ENCODE data around the gene CBLB. TPM values are rescaled to one million over a fixed set of nuclear protein-coding genes. Genes with fewer than 3 reads are reported as not detected.

The CBLB gene
- total RNA-seq, 6 experiments from 2014 or later = 9.4 to 21.4 (median 18.2) TPM

GRCh38 chr3:105912891-105913290, 44.1 kb upstream of the CBLB start:
- Histone ChIP-seq H3K27ac (no peak overlapping the region), H3K4me3 (no peak overlapping the region), H3K27me3 (no peaks in the 10 kb centered on the region), H3K36me3 (no peaks in the 10 kb centered on the region), H3K4me1 (no peaks in the 10 kb centered on the region), H3K9me3 (no peaks in the 10 kb centered on the region)
- no peak for TF ChIP-seq POLR2A (IDR thresholded peaks at IDR 0.05)
- TF ChIP-seq, protein P1, sequence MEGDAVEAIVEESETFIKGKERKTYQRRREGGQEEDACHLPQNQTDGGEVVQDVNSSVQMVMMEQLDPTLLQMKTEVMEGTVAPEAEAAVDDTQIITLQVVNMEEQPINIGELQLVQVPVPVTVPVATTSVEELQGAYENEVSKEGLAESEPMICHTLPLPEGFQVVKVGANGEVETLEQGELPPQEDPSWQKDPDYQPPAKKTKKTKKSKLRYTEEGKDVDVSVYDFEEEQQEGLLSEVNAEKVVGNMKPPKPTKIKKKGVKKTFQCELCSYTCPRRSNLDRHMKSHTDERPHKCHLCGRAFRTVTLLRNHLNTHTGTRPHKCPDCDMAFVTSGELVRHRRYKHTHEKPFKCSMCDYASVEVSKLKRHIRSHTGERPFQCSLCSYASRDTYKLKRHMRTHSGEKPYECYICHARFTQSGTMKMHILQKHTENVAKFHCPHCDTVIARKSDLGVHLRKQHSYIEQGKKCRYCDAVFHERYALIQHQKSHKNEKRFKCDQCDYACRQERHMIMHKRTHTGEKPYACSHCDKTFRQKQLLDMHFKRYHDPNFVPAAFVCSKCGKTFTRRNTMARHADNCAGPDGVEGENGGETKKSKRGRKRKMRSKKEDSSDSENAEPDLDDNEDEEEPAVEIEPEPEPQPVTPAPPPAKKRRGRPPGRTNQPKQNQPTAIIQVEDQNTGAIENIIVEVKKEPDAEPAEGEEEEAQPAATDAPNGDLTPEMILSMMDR (IDR thresholded peaks at IDR 0.05) = no peak
- ATAC-seq (no peak), DNase-seq (no peak)
- intact Hi-C loops (cut with DNase I) = no loop called here

DNA sequence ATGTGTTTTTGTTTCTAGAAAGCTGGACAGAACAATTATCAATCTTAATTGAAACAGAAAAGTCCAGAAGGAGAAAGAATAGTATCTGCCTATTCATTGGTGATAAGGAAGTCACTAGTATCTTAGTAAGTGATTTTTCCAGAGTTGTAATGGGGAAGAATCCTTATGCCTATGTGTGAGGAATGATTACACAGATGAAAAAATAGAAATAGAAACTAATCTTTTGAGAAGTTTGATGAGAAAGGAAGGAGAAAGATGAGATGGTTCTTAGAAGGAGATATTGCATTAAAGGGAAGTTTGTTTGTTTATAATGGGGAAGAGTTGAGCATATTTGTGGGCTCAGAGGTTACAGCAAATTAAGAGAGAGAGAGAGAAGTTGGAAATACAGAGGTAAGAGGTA, 42.7 kb upstream of the CBLB start:
- no peaks in the 10 kb centered on the region for H3K9me3 ChIP-seq
- no peak for DNase-seq
- no peak for ATAC-seq
- no peak overlapping the region for H3K27ac ChIP-seq
- H3K36me3 ChIP-seq = no peaks in the 10 kb centered on the region
- no peaks in the 10 kb centered on the region for H3K4me1 ChIP-seq
- intact Hi-C loops (cut with DNase I) = no loop called here
- TF ChIP-seq, protein P1 (IDR thresholded peaks at IDR 0.05) = no peak
- TF ChIP-seq POLR2A (IDR thresholded peaks at IDR 0.05) = no peak
- H3K27me3 ChIP-seq = no peaks in the 10 kb centered on the region
- H3K4me3 ChIP-seq = no peak overlapping the region

GRCh38 chr3:105907777-105908176, 39.0 kb upstream of the CBLB start:
- Histone ChIP-seq H3K27ac (peak overlapping the region in 1 of 3 donors; percentile 45), H3K36me3 (no peaks in the 10 kb centered on the region), H3K27me3 (no peaks in the 10 kb centered on the region), H3K4me3 (no peak overlapping the region), H3K4me1 (no peaks in the 10 kb centered on the region), H3K9me3 (no peaks in the 10 kb centered on the region)
- intact Hi-C loops (cut with DNase I) = no loop called here
- ATAC-seq (peak in 2 of 4 donors; percentile 39 to 52), DNase-seq (no peak)
- 28% methylated on average over 3 of the region's 3 CpGs for WGBS (ENCODE audit: insufficient coverage, low coverage, low lambda C conversion rate, missing lambda C conversion rate)
- no peak for TF ChIP-seq POLR2A (IDR thresholded peaks at IDR 0.05)
- TF ChIP-seq, protein P1 (IDR thresholded peaks at IDR 0.05) = no peak

- Histone ChIP-seq H3K4me3 (no peak overlapping the region), H3K27me3 (no peaks in the 10 kb centered on the region), H3K27ac (peak overlapping the region in 1 of 3 donors; percentile 59), H3K9me3 (no peaks in the 10 kb centered on the region), H3K36me3 (no peaks in the 10 kb centered on the region), H3K4me1 (no peaks in the 10 kb centered on the region)
- no peak for TF ChIP-seq POLR2A (IDR thresholded peaks at IDR 0.05)
- TF ChIP-seq, protein P1 (IDR thresholded peaks at IDR 0.05) = no peak
- no peak for DNase-seq
- intact Hi-C loops (cut with DNase I) = no loop called here
- WGBS (ENCODE audit: insufficient coverage, low coverage, low lambda C conversion rate, missing lambda C conversion rate) = 33% methylated on average over 4 of the region's 4 CpGs
- peak; percentile 53 to 90 (median 76) for ATAC-seq
Observed at GRCh38 chr3:105906836-105907235, 38.0 kb upstream of the CBLB start.

DNA sequence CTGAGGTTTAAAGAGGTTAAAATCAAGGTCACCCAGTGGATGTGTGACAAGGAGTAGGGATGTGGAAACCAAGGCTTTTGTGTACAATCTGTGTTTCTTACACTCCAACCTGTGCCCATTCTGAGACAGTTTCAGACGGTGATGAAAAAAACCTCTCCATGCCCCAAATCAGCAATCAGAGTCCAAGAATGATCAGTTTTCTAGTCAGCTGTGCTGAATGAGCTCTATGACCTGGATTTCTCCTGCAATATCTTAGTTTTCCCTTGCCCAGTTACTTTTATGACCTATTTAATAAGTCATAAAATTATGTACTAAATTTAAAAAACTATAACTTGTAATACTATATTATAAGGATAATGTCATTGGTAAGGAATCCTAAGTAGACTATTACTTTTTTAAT, 37.5 kb upstream of the CBLB start:
- TF ChIP-seq, protein P1 (IDR thresholded peaks at IDR 0.05) = no peak
- TF ChIP-seq POLR2A (IDR thresholded peaks at IDR 0.05) = no peak
- H3K27ac ChIP-seq = peak overlapping the region in 1 of 3 donors; percentile 59
- WGBS (ENCODE audit: insufficient coverage, low coverage, low lambda C conversion rate, missing lambda C conversion rate) = 88% methylated on average over 1 of the region's 1 CpG
- DNase-seq (no peak), ATAC-seq (no peak)
- no peaks in the 10 kb centered on the region for H3K4me1 ChIP-seq
- no peak overlapping the region for H3K4me3 ChIP-seq
- intact Hi-C loops (cut with DNase I) = no loop called here
- no peaks in the 10 kb centered on the region for H3K9me3 ChIP-seq
- H3K36me3 ChIP-seq = no peaks in the 10 kb centered on the region
- H3K27me3 ChIP-seq = no peaks in the 10 kb centered on the region

Measured in right lobe of liver (tissue), 6 donors.